GM21381 (cell line): ENCODE results near the gene KRTAP4-3.
"Not testable (repeated sequence)": the region's sequence is repeated elsewhere in the genome, so short reads cannot be mapped to it uniquely, and the experiment has no call there.

ENCODE experiments used
- ATAC-seq: cut with Tn5 transposase; IDR thresholded peaks from one replicate; pipeline ENCODE4 v1.9.1; 2021; ENCODE audit warnings: mild to moderate bottlenecking, moderate library complexity; ENCODE audit not compliant: unreplicated experiment

The KRTAP4-3 gene

GRCh38 chr17:41153856-41154255 is 14.2 kb downstream of the KRTAP4-3 start:
- ATAC-seq, result no peak

- no peak for ATAC-seq
Observed at GRCh38 chr17:41151525-41151924, 16.5 kb downstream of the KRTAP4-3 start.

GRCh38 chr17:41150026-41150425 is 18.0 kb downstream of the KRTAP4-3 start:
- ATAC-seq, result no peak

- no peak for ATAC-seq
Observed at GRCh38 chr17:41149652-41149985, 18.4 kb downstream of the KRTAP4-3 start, which contains the start of gene KRTAP4-5. TSS of gene KRTAP4-5 (minus strand) at chr17:41149825. CDS start at chr17:41149767, 58 bp downstream.

- not testable (repeated sequence) for ATAC-seq
Observed at GRCh38 chr17:41148971-41149651, 18.9 kb downstream of the KRTAP4-3 start.

GRCh38 chr17:41147531-41148204 is 20.4 kb downstream of the KRTAP4-3 start:
- no peak for ATAC-seq

- ATAC-seq, result no peak
Observed at GRCh38 chr17:41145261-41145660, 22.8 kb downstream of the KRTAP4-3 start.

GRCh38 chr17:41144846-41145245 is 23.2 kb downstream of the KRTAP4-3 start:
- ATAC-seq, result no peak

GRCh38 chr17:41141361-41141760 is 26.7 kb downstream of the KRTAP4-3 start:
- ATAC-seq, result no peak

GRCh38 chr17:41140360-41141131 is 27.5 kb downstream of the KRTAP4-3 start, which contains the start of gene KRTAP4-6:
TSS of gene KRTAP4-6 (minus strand) at chr17:41140544. CDS start at chr17:41140487, 57 bp downstream.
- ATAC-seq, result no peak

GRCh38 chr17:41139865-41140264 is 28.2 kb downstream of the KRTAP4-3 start:
- not testable (repeated sequence) for ATAC-seq

- ATAC-seq, result no peak
Observed at GRCh38 chr17:41133880-41134735, 33.9 kb downstream of the KRTAP4-3 start.

- ATAC-seq, result no peak
Observed at GRCh38 chr17:41131979-41132378, 36.0 kb downstream of the KRTAP4-3 start.

- ATAC-seq, result no peak
Observed at GRCh38 chr17:41127371-41127770, 40.6 kb downstream of the KRTAP4-3 start.

GRCh38 chr17:41126412-41126811 is 41.6 kb downstream of the KRTAP4-3 start:
- no peak for ATAC-seq

GRCh38 chr17:41125064-41125463 is 43.0 kb downstream of the KRTAP4-3 start:
- ATAC-seq, result no peak

- ATAC-seq, result not testable (repeated sequence)
Observed at GRCh38 chr17:41123991-41124371, 44.0 kb downstream of the KRTAP4-3 start, which contains the start of gene KRTAP4-12. TSS of gene KRTAP4-12 (minus strand) at chr17:41124182. CDS start at chr17:41124122, 60 bp downstream.

GRCh38 chr17:41123292-41123990 is 44.6 kb downstream of the KRTAP4-3 start:
- not testable (repeated sequence) for ATAC-seq

GRCh38 chr17:41121742-41122141 is 46.3 kb downstream of the KRTAP4-3 start:
- ATAC-seq, result no peak
